GM10266 (cell line): ENCODE results near the gene VAT1L.

Experiments
- DNase-seq: peaks from one replicate; pipeline ENCODE4 v3.0.0; 2012; ENCODE audit errors: extremely low spot score
- CTCF ChIP-seq: IDR thresholded peaks from 2 replicates; pipeline ENCODE4 v1.5.1; 2012; ENCODE audit warnings: mild to moderate bottlenecking, low read depth; ENCODE audit not compliant: control insufficient read depth, insufficient read depth; ENCODE audit errors: missing control alignments

The VAT1L gene

GRCh38 chr16:77827032-77827431 is 38.7 kb downstream of the VAT1L start:
- no peak for DNase-seq

GRCh38 chr16:77833921-77834634 is 45.7 kb downstream of the VAT1L start:
- TF ChIP-seq CTCF = no peak
- DNase-seq = no peak

More at GRCh38 chr16:77827032-77827431, 38.7 kb downstream of the VAT1L start:
- TF ChIP-seq CTCF = no peak

- DNase-seq = no peak
- TF ChIP-seq CTCF = no peak
Measured at GRCh38 chr16:77834635-77835540, 46.5 kb downstream of the VAT1L start.

GRCh38 chr16:77836801-77837200 is 48.4 kb downstream of the VAT1L start:
- no peak for TF ChIP-seq CTCF
- DNase-seq = no peak

- TF ChIP-seq CTCF = no peak
- DNase-seq = no peak
Measured at GRCh38 chr16:77838597-77839255, 50.4 kb downstream of the VAT1L start.

GRCh38 chr16:77840093-77840492 is 51.7 kb downstream of the VAT1L start:
- no peak for DNase-seq
- no peak for TF ChIP-seq CTCF
